RWPE2 (cell line): ENCODE measurements around the gene CRAT.
"Not testable (repeated sequence)": the region's sequence is repeated elsewhere in the genome, so short reads cannot be mapped to it uniquely, and the experiment has no call there.

Source experiments
- ATAC-seq: fragments of 200-7000 bp; cut with Tn5 transposase; 3 replicates; pipeline ENCODE4 v1.9.1; 2021; ENCODE audit warnings: low read depth
- DNase-seq: peaks from one replicate; pipeline ENCODE4 v3.0.0-alpha.2; 2020; ENCODE audit warnings: low spot score
- H3K27ac ChIP-seq: fragments of 450-650 bp; 2 replicates; pipeline ENCODE4 v1.5.1; 2017; ENCODE audit warnings: mild to moderate bottlenecking; ENCODE audit not compliant: poor library complexity, severe bottlenecking
- H3K27me3 ChIP-seq: fragments of 250-450 bp; sonication (Bioruptor Pico); 2 replicates; pipeline ENCODE4 v1.5.1; 2021; ENCODE audit warnings: mild to moderate bottlenecking, moderate library complexity; ENCODE audit not compliant: insufficient read depth, poor library complexity, severe bottlenecking
- H3K36me3 ChIP-seq: fragments of 250-450 bp; sonication (Bioruptor Pico); 2 replicates; pipeline ENCODE4 v1.5.1; 2020; ENCODE audit warnings: low read depth, mild to moderate bottlenecking, moderate library complexity
- H3K4me1 ChIP-seq: fragments of 250-450 bp; sonication (Bioruptor Pico); 2 replicates; pipeline ENCODE4 v1.5.1; 2021; ENCODE audit warnings: mild to moderate bottlenecking, moderate library complexity; ENCODE audit not compliant: insufficient read depth, poor library complexity, severe bottlenecking
- H3K4me3 ChIP-seq: fragments of 250-450 bp; sonication (Bioruptor Pico); 2 replicates; pipeline ENCODE4 v1.5.1; 2021; ENCODE audit warnings: mild to moderate bottlenecking, moderate library complexity; ENCODE audit not compliant: severe bottlenecking
- H3K9me3 ChIP-seq: fragments of 250-450 bp; sonication (Bioruptor Pico); 2 replicates; pipeline ENCODE4 v1.5.1; 2021; ENCODE audit warnings: mild to moderate bottlenecking, moderate library complexity; ENCODE audit not compliant: severe bottlenecking
- CTCF ChIP-seq: fragments of 450-650 bp; IDR thresholded peaks from one replicate; pipeline ENCODE4 v1.5.1; 2017; ENCODE audit warnings: mild to moderate bottlenecking, moderate library complexity; ENCODE audit not compliant: poor library complexity, severe bottlenecking

CRAT gene

DNA sequence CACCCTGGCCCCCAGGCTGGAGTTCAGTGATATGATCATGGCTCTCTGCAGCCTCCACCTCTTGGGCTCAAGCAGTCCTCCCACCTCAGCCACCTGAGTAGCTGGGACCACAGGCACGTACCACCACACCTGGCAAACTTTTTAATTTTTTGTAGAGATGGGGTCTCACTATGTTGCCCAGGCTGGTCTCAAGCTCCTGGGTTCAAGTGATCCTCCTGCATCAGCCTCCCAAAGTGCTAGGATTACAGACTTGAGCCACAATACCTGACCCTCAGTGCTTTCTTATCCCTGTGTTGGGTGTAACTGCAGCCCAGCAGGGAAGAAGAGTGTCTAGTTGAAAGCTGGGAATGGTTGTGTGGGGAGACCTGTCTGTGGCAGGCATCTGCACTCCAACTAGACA lies 11.5 kb upstream of the CRAT start:
- no peak for ATAC-seq
- H3K36me3 ChIP-seq: peaks cover 53% of the 10 kb centered on the region
- H3K27ac ChIP-seq: no peak overlapping the region
- no peak overlapping the region for H3K4me3 ChIP-seq
- peaks cover 7% of the 10 kb centered on the region for H3K4me1 ChIP-seq
- no peaks in the 10 kb centered on the region for H3K9me3 ChIP-seq
- no peak for TF ChIP-seq CTCF
- DNase-seq: no peak
- H3K27me3 ChIP-seq: no peaks in the 10 kb centered on the region

DNA sequence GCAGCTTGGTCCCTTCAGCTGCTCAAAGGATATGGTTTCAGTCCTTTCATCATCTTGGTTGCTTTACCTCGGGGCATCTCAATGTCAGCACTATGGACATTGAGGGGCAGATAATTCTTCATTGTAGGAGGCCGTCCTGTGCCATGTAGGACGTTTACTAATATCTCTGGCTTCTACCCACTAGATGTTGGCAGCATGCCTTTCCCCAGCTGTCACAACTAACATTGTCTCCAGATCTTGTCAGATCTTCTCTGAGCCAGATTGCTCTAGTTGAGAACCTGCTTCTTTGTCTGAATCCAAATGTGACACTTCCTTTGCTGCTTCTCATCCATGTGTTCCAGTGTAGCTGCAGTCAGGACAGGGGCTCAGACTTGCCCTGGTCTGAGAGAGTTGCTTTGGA lies 10.9 kb upstream of the CRAT start:
- H3K27ac ChIP-seq: no peak overlapping the region
- no peak for TF ChIP-seq CTCF
- H3K36me3 ChIP-seq: peaks cover 47% of the 10 kb centered on the region
- no peak for DNase-seq
- peaks cover 7% of the 10 kb centered on the region for H3K4me1 ChIP-seq
- no peaks in the 10 kb centered on the region for H3K9me3 ChIP-seq
- no peaks in the 10 kb centered on the region for H3K27me3 ChIP-seq
- H3K4me3 ChIP-seq: no peak overlapping the region
- ATAC-seq: no peak

- H3K4me3 ChIP-seq: no peak overlapping the region
- peaks cover 24% of the 10 kb centered on the region for H3K36me3 ChIP-seq
- H3K9me3 ChIP-seq: no peaks in the 10 kb centered on the region
- no peak for TF ChIP-seq CTCF
- H3K4me1 ChIP-seq: no peaks in the 10 kb centered on the region
- ATAC-seq: no peak
- DNase-seq: no peak
- H3K27me3 ChIP-seq: no peaks in the 10 kb centered on the region
- H3K27ac ChIP-seq: no peak overlapping the region
Measured at GRCh38 chr9:129118799-129119198, 8.2 kb upstream of the CRAT start.

- TF ChIP-seq CTCF: no peak
- H3K9me3 ChIP-seq: no peaks in the 10 kb centered on the region
- H3K27me3 ChIP-seq: no peaks in the 10 kb centered on the region
- ATAC-seq: no peak
- H3K36me3 ChIP-seq: no peaks in the 10 kb centered on the region; the same call in 1 of the 2 replicates
- DNase-seq: no peak
- H3K4me1 ChIP-seq: peaks cover 4% of the 10 kb centered on the region
- H3K4me3 ChIP-seq: no peak overlapping the region
- H3K27ac ChIP-seq: no peak overlapping the region
Measured at GRCh38 chr9:129113645-129114304, 3.2 kb upstream of the CRAT start.

DNA sequence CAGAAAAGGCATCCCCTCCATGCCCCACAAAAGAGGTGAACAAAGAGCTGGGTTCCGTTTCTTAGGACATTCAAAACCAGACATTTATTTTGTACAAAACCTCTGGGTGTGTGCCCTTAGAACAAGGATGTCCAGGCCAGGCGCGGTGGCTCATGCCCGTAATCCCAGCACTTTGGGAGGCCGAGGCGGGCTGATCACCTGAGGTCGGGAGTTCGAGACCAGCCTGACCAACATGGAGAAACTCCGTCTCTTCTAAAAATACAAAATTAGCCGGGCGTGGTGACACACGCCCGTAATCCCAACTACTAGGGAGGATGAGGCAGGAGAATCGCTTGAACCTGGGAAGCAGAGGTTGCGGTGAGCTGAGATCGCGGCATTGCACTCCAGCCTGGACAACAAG lies 1.9 kb upstream of the CRAT start:
- H3K4me3 ChIP-seq: peak overlapping the region; percentile 77
- ATAC-seq, DNase-seq, H3K9me3 ChIP-seq, H3K4me1 ChIP-seq, H3K27me3 ChIP-seq, H3K36me3 ChIP-seq: not testable (repeated sequence)
- peak overlapping the region; percentile 68 for H3K27ac ChIP-seq
